ELF-1 (cell line): ENCODE results near the gene PIP5K1B.

ENCODE experiments used
- DNase-seq: peaks from one replicate; pipeline ENCODE4 v3.0.0-alpha.2; 2016; ENCODE audit warnings: low read depth, low spot score

Gene PIP5K1B

DNA sequence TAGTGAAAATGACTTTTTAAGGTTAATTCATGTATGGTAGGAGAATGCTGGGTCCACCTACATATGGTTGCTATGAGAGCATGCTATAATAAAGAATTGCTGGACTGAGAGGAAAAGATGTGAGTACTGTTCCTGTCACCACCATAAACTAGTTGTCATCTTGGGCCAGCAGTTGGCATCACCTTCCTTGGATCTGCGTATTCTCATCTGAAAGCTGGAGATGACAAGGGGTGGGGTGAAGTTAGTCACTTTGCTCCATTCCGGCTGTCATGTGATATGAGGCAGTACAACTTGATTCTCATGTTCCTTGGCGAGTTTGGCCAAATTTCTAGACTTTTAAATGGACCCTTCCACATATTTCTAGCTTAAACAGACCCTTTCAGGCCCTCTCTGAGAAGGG lies 33.3 kb downstream of the PIP5K1B start:
- DNase-seq, result no peak

DNA sequence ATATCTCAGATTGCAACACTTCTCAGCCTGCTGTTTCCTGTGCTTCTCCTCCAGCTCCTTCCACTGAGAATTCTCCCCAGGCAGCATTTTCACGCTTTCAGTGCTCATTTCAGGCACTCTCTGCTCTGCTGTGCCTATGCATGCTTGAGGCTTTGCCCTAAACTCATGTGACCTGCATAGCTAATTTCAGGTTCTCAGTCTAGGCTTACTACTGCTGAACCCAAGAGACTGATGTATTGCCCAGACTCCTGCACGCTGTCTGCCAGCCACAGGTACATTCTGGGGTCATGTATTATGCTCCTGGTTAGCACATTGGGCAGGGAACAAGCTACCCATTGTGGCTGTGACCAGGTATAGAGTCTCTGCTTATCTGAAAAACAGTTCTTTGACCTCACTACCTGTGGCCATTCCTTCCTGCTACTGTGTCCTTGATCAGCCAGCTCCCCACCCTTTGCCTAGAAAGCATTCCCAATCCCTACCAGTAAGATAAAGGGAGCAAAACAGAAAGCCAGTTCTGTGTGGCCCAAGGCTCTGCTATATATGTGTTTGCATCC lies 34.7 kb downstream of the PIP5K1B start:
- DNase-seq, result no peak

DNA sequence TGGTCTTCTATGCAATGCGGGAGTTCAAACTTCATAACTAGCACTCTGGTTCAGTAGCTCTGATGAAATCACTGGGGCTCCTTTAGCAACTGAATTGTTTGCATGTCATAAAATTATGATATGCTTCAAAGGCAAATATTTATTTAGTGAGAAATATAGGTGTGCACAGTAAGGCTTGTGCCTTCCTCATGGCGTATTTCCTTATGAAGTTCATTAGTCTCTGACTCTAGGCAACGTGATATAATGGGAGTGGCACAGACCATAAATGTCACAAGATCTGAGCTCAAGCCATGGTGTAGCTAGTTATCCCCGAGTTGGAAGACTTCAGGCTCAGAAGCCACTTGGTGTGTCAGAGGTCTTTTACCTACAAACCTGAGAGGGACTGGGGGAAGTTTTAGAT lies 35.5 kb downstream of the PIP5K1B start:
- no peak for DNase-seq

DNA sequence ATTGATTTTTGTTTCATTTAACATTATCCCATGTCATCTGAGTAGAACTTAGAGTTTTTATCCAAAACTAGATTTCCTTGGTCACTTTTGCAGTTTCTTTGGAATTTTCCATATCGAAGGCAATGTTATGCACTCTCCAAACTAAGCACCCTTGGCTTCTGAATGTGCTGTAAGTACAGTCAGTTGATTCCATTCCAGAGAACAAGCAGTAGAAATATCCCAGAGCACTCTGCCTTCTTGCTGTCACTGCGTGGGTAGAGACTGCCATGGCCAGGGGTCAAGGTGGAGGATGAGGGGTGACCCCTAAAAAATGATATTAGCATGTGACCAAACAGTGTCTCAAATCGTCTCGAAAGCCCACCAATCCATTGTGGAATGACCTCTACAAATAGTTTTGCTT lies 36.2 kb downstream of the PIP5K1B start:
- no peak for DNase-seq

DNA sequence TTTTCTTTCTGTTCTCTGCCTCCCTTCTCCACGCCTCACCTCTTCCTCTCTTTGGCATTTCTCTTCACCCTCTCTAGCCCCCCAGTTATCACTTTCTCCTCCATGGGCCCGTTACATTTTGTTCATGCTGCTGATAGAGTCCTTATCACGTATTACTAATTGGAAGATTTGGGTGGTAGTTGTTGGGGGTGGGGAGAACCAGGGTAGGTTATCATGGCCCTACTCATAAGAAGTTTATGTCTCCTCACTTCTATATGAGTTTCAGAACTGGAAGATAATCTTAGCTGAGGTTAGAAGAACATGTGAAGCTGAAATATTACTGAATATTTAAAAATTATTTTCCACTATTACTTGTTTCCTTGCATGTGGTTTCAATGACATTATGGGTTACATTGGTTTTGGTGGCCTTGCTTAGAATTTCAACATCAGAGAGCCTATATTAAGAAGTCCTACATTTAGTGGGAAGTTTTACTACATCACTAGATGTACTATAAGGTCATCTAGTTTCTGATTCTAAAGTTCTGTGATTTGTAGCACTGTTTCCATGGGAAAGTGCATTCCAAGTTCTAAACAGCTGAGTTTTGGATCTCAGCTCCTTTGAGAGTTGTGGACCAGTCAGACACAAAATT lies 36.8 kb downstream of the PIP5K1B start:
- DNase-seq, result no peak

DNA sequence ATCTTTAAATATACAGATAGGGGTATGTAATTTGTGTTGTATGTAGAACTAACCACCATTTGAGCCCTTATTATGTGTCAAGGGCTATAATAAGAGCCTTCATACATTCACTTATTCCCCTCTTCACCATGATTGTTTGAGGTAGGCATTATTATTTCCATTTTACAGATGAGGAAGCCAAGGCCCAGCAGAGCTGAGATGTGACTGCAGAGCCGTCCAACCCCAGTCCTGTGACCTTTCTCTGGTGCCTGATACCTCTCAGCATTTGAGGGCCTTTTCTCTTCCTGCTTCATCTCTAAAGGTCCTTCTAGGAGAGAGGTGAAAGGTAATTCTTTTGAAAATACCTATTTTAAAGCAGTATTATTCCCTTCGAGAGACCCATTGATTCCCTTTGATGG lies 37.3 kb downstream of the PIP5K1B start:
- no peak for DNase-seq

DNA sequence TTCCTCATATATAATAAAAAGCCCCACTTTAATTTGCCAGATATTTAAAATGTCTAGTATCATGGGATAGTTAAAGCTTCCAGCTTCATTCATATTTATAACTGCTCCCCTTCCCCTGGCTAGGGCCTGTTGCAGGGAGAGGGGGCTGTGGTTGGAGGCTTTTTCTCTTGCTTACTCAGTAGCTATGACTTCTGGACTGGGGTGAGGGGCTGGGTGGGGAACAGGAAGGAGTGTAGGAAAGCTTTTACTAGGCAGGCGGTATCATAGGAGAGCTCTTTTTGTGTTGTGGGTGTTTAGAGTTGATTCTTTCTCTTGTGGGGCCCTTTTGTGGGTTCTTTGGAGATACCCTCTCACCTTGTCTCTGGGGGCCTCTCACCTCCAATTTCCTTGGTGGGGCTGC lies 39.4 kb downstream of the PIP5K1B start:
- DNase-seq, result no peak

DNA sequence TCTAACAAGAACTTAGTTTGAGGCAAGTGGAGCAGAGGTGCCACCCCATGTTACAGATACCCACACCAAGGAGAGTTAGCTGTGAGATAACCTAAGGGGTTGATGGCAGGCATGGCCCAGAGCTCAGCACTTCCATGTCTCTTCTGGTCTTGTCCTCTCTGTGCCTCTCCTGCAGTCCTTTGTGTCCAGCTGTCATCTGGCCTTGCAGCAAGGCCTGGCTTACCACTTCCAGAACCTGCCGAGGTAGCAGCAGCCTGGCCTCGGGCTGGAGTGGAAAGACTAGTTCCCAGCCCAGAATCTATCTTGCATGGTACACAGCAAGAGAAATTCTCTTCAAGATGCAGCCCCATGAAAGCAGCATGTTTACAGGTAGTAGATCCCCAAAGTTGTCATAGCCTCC lies 41.5 kb downstream of the PIP5K1B start:
- DNase-seq, result peak; percentile 40

DNA sequence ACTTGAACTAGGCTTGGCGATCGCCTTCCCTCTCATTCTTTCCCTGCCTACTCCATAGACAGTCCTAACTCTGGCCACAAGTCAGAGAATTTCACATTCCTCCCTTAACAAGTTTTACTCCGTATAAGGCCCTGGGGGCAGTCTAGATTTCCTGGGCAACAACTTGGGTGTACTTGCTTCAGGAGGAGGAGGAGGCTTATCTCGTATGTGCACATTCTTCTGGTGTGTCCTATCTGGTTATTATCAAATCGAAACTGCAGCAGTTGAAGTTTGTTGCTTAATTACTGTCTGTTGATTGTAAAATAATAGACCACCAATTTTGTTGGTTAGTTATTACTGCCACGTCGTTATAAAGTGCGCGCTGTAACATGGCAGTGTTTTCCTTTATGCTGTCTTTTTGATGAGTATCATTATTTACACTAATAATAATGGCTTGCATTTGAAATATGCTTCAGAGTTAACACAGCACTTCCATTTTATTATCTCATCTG lies 42.0 kb downstream of the PIP5K1B start:
- peak; percentile 65 for DNase-seq

DNA sequence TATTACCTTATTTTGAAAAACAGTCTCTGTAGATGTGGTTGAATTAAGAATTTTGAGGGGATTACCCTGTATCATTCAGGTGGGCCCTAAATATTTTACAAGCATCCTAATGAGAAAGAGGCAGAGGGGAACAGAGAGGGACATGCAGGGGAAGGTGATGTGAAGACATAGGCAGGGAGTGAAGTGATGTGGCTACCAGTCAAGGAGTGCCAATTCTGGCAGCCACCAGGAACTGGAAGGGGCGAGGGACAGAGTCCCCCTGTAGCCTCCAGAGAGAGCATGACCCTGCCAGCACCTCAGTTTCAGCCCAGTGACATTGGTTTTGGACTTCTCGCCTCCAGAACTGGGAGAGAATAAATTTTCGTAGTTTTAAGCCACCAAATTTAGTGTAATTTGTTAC lies 44.1 kb downstream of the PIP5K1B start:
- no peak for DNase-seq

DNA sequence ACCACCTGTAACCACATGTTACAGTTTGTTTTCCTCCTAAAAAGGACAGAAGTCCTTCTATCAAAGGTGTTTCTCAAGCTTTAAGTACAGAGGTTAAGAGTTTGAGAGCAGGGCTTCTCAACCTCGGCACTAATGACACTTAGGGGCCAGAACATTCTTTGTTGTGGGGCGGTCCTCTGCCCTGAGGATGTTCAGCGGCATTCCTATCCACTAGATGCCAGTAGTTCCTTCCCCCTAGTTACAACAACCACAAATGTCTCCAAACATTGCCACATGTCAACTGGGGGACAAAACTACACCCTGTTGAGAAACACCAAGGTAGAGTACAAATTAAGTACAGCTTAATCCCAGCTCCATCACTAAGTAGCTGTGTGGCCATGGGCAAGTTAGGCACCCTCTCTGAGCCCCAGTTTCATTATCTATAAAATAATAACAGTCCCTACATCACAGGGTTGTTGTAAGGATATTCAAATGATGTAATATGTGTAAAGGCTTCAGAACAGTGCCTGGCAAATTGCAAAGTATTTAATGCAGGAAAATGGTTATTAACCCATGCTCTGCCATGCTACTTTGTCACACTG lies 44.6 kb downstream of the PIP5K1B start:
- peak; percentile 78 for DNase-seq

DNA sequence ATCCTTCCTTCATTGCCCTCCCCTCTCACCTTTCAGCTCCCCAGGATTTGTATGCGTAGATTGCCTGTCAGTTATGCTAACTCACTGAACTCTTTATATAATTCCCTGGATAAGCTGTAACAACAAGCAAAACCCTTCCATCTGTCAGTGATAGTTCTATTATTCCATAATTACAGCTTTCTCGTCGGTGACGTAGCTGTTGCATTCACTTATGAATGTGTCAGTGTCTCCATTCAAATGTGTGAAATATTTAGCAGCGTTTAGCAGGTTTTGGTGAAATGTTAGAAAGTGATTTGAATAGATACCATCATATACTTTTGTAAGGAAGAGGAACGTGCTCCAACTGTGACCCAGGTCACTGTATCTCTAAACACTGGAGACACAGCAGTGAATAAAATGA lies 45.2 kb downstream of the PIP5K1B start:
- no peak for DNase-seq

DNA sequence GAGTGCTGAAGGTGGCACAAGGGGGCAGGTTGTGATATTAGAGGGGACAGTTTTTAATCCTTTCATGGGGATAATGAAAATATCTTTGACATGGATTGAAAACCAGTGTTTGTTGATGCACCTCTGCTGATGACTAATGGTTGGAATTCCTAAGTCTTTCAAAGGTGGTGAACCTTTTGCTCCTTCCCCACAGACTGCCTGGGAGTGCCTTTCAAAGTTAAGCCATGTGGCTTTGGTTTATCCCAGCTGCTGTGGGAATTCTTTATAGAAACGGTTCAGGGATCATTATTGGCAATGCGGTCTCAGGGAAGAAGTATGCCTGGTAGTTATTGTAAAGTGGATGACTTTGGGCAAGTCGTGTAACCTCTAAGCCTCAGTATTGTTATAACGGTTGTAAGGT lies 45.7 kb downstream of the PIP5K1B start:
- peak; percentile 11 for DNase-seq

DNA sequence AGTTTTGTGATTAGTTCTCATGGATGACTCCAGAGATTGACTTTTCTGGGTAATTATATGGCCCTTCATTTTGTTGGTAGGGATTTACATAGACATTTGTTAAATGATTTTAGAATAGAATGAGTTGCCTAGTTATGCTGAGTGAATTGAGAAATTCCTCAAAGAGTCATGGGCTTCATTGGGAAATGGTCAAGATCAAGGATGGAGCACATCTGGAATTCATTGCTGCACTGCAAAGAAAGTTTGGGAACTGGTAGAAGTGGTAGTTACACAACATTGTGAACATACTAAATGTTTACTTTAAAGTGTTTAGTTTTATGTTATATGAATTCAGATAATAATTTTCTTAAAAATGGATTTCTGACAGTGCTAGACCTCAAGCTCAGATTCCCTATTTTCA lies 46.5 kb downstream of the PIP5K1B start:
- DNase-seq, result no peak

DNA sequence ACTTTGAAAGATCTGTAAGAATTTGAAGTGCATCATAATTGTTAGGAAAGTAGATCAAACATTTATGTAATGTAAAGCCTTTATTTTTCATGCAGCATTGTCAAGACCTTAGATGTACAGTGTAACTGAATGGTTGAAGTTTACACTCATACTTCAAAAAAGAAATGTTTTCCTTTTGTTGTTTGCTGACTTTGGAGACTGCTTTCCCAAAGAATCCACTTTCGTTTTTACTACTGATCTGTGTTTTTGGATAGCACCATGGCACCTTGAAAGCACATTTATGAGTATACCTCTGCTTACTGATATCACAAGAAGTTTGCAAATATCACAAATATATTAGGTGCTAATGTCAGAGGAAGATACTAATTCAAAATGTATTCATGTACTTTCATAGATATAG lies 50.0 kb downstream of the PIP5K1B start:
- no peak for DNase-seq

DNA sequence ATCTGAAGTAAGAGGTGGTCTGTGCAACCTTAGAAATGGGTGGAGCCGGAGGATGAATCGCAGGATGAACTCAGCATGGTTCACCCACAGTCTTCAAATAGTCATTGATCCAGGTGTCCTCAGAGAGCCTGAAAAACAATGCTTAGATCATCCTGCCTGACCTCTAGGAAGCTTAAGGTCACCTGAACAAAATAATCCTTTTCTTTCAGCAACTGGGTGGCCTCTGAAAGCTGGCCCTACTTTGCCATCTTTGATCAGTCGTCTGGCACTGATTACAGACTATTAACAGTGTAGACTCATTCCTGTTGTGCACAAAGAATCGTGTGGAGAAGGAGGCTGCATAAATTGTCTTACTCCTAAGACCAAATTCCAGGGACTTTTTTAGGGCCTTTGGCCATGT lies 50.7 kb downstream of the PIP5K1B start:
- no peak for DNase-seq

DNA sequence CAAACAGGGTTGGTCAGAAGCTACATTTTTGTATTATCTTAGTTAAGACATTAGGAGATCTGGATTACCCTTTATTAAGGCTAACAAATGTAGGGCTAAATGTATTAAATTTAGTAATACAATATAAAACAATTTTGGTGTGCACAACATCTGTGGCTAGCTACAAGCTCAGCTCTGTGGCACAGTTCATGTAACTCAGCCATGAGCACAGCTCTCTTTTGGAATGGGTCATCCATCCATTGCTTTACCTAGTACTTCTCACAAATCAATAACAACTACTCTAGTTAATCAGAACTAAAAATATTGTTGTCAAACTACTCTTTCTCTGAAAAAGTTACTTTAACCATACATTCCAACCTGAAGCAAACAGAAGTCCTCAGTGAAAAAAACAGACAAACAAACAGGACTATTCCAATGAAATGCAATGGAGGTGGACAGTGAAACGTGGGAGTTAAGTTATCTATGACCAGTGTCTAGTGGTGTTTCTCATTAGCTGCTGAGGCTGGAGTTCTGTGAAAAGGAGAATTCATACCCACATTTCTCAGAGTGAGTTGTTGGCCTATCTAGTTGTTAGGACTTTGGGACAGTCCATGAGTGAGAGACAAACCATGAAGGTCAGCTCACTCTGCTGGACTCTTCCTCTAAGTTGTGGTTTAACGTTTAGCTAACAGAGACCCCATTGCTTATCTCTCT lies 55.1 kb downstream of the PIP5K1B start:
- DNase-seq, result no peak

DNA sequence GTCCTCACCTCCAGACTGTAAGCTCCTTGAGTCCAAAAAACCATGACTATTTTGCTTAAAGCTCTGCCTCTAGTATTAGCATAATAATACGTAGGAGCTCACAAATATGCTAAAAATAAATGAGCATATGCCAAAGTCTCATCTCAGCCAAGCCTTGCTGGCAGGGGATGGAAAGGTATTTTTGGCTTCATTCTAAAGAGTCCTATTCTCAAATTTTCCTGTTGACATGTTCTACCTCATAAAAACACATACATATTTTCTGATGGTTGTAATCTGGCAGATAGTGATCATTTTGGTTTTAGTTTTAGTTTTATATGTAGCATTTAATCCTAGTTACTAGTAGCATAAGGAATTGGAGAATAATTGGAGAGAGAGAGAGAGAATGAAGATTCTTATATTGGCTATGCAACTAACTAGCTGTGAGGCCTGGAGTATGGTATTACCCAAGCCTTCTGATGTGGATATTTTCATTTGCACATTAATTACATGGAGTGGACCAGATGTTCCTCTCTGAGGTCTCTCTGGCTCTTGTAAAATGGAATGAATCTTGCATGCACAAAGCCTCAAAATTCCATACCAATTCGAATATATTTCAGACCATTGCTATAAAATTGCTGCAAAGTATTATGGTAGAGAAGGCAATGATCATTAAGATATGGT lies 55.8 kb downstream of the PIP5K1B start:
- no peak for DNase-seq

DNA sequence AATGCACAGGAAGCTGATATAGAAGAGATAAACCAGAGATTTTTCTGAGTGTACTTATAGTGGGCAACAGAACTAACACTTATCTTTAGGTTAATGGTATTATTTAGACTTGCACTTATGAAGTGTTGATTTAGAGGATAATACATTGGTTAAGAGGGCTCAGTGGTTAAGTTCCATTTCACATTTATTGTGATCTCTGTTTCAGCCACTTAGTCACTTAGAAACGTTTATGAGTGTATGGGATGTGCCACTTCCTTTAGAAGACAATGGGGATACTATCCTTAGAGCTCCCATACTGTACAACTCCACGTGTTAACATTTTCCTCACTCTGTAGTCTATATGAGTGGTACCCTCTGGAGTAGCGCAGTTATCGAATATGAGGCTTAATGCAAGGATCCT lies 57.5 kb downstream of the PIP5K1B start:
- no peak for DNase-seq

DNA sequence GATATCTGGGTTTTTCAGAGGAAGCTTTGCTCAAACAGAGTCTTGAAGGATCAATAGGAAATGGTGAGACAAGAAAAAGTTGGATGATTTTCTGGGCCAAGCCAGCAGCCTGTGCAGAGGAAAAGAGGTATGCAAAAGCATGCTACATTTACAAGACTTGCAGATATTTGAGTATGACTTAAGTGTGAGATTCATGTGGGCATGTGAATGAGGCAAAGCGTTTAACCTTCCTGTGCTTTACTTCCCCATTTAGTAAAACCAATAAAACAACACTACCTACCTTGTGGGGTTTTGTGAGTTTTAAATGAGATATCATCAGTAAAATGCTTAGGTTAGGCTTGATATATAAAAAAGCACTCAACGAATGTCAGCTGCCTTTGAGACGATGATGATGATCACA lies 58.1 kb downstream of the PIP5K1B start:
- no peak for DNase-seq

DNA sequence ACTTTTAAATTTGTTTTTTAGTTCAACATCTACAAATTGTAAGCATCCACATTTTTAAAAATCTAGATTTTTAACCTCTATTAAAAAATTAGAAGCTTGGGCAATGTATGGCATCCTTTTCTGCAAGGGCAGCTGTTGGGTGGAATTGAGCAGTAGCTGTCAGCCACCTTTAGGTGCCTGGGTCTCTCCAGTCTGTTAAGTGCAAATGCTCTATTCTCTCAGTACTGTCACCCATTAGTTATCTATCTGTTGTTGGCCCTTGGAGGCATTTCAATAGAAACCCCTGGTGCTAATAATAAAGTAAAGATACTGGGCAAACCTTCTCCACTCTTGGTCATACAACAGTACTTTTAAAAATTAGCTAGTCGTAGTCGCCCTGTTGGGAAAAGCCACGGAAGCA lies 63.6 kb downstream of the PIP5K1B start:
- no peak for DNase-seq

DNA sequence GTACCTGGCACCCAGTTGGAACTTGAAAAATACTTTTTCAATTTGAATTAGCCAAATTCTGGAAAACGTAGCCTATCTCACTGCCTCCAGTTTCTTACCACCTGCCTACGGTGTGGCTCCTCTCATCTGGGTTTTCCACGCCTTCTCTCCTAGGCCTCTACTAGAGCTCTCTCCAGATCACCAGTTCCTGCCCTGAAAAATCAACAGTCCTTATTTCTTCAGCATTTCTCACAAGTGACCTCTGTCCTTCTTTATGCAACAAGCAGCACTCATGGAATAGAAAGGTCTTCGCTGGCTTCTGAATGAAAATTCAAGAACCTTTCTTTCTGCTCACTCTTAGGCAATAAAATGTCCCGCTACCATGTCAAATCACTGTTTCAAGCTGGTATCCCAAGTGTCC lies 64.8 kb downstream of the PIP5K1B start:
- DNase-seq, result no peak
